HG03439 (cell line): ENCODE data around the gene PARVG.

Experiments used
- ATAC-seq: cut with Tn5 transposase; IDR thresholded peaks from one replicate; pipeline ENCODE4 v1.9.1; 2021; ENCODE audit warnings: mild to moderate bottlenecking, moderate library complexity; ENCODE audit not compliant: unreplicated experiment

PARVG gene

GRCh38 chr22:44242946-44243724 lies 62.4 kb downstream of the PARVG start:
- no peak for ATAC-seq

GRCh38 chr22:44243761-44244160 lies 63.0 kb downstream of the PARVG start:
- ATAC-seq, result no peak

DNA sequence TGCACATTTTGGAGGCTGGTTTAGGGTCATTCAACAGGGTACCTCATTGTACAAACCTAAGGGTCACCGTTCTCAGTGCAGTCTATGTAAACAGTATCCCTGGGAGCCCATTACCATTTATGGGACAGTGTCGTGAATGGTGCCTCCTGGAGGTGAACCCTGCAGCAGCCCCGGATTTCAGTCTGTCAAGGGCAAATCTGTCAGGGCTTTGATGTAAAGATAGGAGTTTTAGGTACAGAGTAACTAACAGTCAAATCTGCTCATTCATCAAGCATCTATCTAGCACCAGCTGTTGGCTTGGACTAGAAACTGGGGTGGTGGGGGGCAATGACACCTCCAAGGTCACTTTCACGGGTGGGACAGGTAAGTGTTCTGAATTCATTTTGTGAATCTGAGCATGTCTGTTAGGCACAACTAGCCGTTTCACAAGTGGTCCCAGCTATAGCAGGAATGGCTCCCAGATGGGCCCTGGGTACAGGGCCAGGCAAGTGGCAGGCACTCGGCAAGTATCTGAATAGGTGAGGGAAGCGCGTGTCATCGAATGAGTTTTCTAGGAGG lies 63.6 kb downstream of the PARVG start:
- ATAC-seq, result no peak

- ATAC-seq, result no peak
These were observed 64.7 kb downstream of the PARVG start for GRCh38 chr22:44245438-44245837.

- no peak for ATAC-seq
These were observed 65.1 kb downstream of the PARVG start for GRCh38 chr22:44245867-44246266.

- ATAC-seq, result no peak
These were observed 66.0 kb downstream of the PARVG start for GRCh38 chr22:44246615-44247326.

DNA sequence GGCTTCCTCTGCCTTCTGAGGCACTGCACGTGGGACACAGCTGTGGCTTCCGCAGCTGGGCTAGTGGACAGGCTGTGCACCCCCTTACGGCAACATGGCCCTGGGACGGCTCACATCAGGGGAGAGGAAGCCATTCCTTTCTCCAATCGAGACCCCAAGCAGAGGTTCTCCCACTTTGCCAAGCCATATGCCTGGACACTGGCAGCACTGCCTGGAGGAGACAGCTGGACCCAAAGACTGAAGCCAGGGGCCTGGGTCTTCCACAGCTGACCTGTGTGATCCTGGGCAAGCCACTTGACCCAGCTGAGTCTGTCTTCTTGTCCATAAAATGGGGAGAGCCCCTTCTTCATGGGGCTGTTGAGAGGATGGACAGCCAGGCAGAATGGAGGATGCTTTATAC lies 66.6 kb downstream of the PARVG start:
- ATAC-seq, result no peak

- no peak for ATAC-seq
These were observed 67.5 kb downstream of the PARVG start for GRCh38 chr22:44247923-44248892.

GRCh38 chr22:44248926-44249325 lies 68.2 kb downstream of the PARVG start:
- no peak for ATAC-seq

- no peak for ATAC-seq
These were observed 68.8 kb downstream of the PARVG start for GRCh38 chr22:44249376-44250147.

DNA sequence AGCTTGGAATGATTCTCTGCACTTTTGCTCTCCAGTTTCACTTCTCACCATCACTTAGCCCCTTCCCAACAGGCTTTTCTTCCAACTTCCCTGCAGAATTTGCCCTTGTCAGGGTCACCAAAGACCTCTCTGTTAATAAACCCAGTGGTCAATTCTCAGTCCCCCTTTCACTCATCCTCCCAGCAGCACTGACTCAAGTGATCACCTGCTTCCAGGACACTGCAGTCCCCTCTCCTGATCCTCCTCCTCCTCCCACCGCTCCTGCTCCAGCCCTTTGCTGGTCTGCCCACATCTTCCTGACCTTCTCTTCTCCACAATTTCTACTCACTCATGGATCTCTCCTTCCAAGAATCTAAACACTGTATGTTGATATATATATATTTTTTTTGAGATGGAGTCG lies 74.1 kb downstream of the PARVG start:
- no peak for ATAC-seq

DNA sequence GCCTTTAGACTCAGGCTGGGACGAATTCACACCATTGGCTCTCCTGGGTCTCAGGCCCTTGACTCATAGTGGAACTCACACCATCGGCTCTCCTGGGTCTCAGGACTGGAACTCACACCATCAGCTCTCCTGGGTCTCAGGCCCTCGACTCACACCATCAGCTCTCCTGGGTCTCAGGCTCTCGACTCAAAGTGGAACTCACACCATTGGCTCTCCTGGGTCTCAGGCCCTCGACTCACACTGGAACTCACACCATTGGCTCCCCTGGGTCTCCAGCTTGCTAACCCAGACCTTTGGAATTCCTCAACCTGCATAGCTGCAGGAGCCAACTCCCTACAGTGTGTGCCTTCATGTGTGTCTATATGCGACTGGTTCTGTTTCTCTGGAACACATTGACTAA lies 75.4 kb downstream of the PARVG start:
- no peak for ATAC-seq

DNA sequence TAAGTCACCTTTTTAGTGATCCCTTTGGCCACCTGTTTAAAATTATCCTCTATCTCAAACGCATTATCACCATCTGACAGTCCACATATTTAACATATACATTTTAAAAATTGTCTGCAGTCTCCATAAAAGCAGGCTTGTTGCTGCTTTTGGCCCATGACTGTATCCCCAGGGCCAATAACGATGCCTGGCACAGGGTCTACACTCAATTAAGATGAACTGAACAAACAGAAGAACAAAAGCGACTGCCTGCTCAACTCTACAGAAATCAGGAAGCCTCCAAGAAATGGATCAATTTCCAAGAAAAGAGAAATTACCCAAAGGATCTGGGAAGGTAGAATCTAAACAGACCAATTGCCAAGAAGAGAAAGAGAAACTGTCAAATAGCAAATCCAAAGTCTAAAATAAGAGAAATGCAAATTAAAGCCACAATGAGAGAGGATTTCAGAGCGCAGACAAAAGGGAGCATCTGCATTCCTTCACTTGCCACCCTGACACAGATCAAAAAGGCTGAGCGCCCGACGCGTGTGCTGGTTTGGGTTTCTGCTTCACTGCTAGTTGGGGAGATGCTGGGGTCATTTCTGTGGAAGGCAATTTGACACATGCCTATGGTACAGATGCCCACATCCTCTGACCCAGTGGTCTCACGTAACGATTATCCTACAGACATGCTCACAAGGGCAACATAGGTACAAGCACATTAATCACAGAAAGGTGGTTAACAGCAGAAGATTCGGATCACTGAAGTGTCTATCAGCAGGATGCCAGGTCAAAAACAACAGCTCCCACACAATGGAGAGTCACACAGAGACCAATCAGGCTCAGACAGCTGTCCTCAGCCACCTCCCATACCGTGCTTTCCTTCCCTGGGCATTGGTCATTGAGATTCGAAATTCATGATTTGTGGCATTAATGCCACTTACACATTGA lies 76.1 kb downstream of the PARVG start:
- ATAC-seq, result no peak
